HFFc6 (cell line): ENCODE measurements around the gene CHST11. TPM values are rescaled to one million over a fixed set of nuclear protein-coding genes. Genes with fewer than 3 reads are reported as not detected.
"Not testable (repeated sequence)": the region's sequence is repeated elsewhere in the genome, so short reads cannot be mapped to it uniquely, and the experiment has no call there.

Experiments used
- DNase-seq: peaks from one replicate; pipeline ENCODE4 v3.0.0-alpha.2; 2018
- H3K27ac Mint-ChIP-seq: 2 replicates; pipeline ENCODE4 v1.8.0; 2020; ENCODE audit warnings: mild to moderate bottlenecking, mixed read lengths
- H3K27me3 Mint-ChIP-seq: 2 replicates; pipeline ENCODE4 v1.8.0; 2021; ENCODE audit warnings: mild to moderate bottlenecking, moderate library complexity, mixed read lengths; ENCODE audit not compliant: insufficient read depth
- H3K36me3 Mint-ChIP-seq: 2 replicates; pipeline ENCODE4 v1.8.0; 2021; ENCODE audit warnings: low read depth, mixed read lengths
- H3K4me1 Mint-ChIP-seq: 2 replicates; pipeline ENCODE4 v1.8.0; 2020; ENCODE audit warnings: low read depth, mixed read lengths
- H3K4me3 Mint-ChIP-seq: 2 replicates; pipeline ENCODE4 v1.8.0; 2020; ENCODE audit warnings: mild to moderate bottlenecking, moderate library complexity, mixed read lengths
- H3K9me3 Mint-ChIP-seq: 2 replicates; pipeline ENCODE4 v1.8.0; 2020; ENCODE audit warnings: mild to moderate bottlenecking, mixed read lengths
- CTCF ChIP-seq: fragments of 200-600 bp; sonication (generic); IDR thresholded peaks from 2 replicates; pipeline ENCODE4 v1.5.0; 2021; ENCODE audit warnings: antibody characterized with exemption, mild to moderate bottlenecking
- total RNA-seq, 6 experiments: library from RNA; stranded (reverse); fragmentation: NEBNext Ultra II Directional; extraction: Animal tissue kit (Norgen Biotek cat#: 25700); gene quantifications; 2 replicates in 1 of 6; 3 replicates in 5 of 6; pipeline ENCODE4 v1.2.3, GENCODE V29; 2021

The CHST11 gene
- total RNA-seq, 6 experiments from 2014 or later: 2.4 to 4.3 (median 3.8) TPM

GRCh38 chr12:104562763-104563162 is 106.0 kb downstream of the CHST11 start:
- Mint-ChIP-seq H3K4me1 (peaks cover 8% of the 10 kb centered on the region), H3K36me3 (peaks cover 10% of the 10 kb centered on the region; the same call in 1 of the 2 replicates), H3K27me3 (peaks cover 15% of the 10 kb centered on the region), H3K9me3 (peaks cover 4% of the 10 kb centered on the region; the same call in 1 of the 2 replicates), H3K27ac (no peak overlapping the region), H3K4me3 (no peak overlapping the region)
- no peak for TF ChIP-seq CTCF
- DNase-seq: no peak

GRCh38 chr12:104564662-104565061 is 107.9 kb downstream of the CHST11 start:
- H3K4me3 Mint-ChIP-seq, H3K4me1 Mint-ChIP-seq: not testable (repeated sequence)

GRCh38 chr12:104565606-104566243 is 109.0 kb downstream of the CHST11 start:
- Mint-ChIP-seq H3K27ac (no peak overlapping the region), H3K9me3 (peaks cover 4% of the 10 kb centered on the region; the same call in 1 of the 2 replicates), H3K4me1 (peaks cover 8% of the 10 kb centered on the region), H3K27me3 (peaks cover 24% of the 10 kb centered on the region), H3K4me3 (no peak overlapping the region), H3K36me3 (peaks cover 10% of the 10 kb centered on the region; the same call in 1 of the 2 replicates)
- TF ChIP-seq CTCF: no peak
- DNase-seq: peak; percentile 8

More at GRCh38 chr12:104564662-104565061, 107.9 kb downstream of the CHST11 start:
- not testable (repeated sequence) for H3K27ac Mint-ChIP-seq, DNase-seq, H3K9me3 Mint-ChIP-seq, H3K36me3 Mint-ChIP-seq
- H3K27me3 Mint-ChIP-seq: peaks cover 20% of the 10 kb centered on the region

GRCh38 chr12:104566244-104566993 is 109.7 kb downstream of the CHST11 start:
- no peak for TF ChIP-seq CTCF
- DNase-seq: no peak
- H3K4me1 Mint-ChIP-seq: peaks cover 8% of the 10 kb centered on the region
- peaks cover 4% of the 10 kb centered on the region; the same call in 1 of the 2 replicates for H3K9me3 Mint-ChIP-seq
- peaks cover 10% of the 10 kb centered on the region; the same call in 1 of the 2 replicates for H3K36me3 Mint-ChIP-seq
- H3K27ac Mint-ChIP-seq: no peak overlapping the region
- H3K4me3 Mint-ChIP-seq: no peak overlapping the region
- H3K27me3 Mint-ChIP-seq: peaks cover 21% of the 10 kb centered on the region

- no peak for DNase-seq
- Mint-ChIP-seq H3K36me3 (peaks cover 10% of the 10 kb centered on the region; the same call in 1 of the 2 replicates), H3K27ac (no peak overlapping the region), H3K27me3 (peaks cover 25% of the 10 kb centered on the region), H3K4me1 (peaks cover 8% of the 10 kb centered on the region), H3K4me3 (no peak overlapping the region), H3K9me3 (peaks cover 4% of the 10 kb centered on the region; the same call in 1 of the 2 replicates)
- TF ChIP-seq CTCF: no peak
Observed at GRCh38 chr12:104567832-104568486, 111.2 kb downstream of the CHST11 start.
